Germinal center (tissue), 1 donor: ENCODE data around the gene PHLDA1.
"Not testable (repeated sequence)": the region's sequence is repeated elsewhere in the genome, so short reads cannot be mapped to it uniquely, and the experiment has no call there.

Experiments
- DNase-seq: peaks from one replicate; pipeline ENCODE4 v3.0.0; 2012; ENCODE audit warnings: mixed read lengths, low spot score

PHLDA1 gene

GRCh38 chr12:75985566-75985965 is 46.0 kb downstream of the PHLDA1 start:
- DNase-seq = no peak

GRCh38 chr12:75984577-75985182 is 46.9 kb downstream of the PHLDA1 start:
- DNase-seq = no peak

GRCh38 chr12:75983851-75984250 is 47.7 kb downstream of the PHLDA1 start:
- DNase-seq = not testable (repeated sequence)

- no peak for DNase-seq
These were observed 48.5 kb downstream of the PHLDA1 start for GRCh38 chr12:75982979-75983660.

- DNase-seq = no peak
These were observed 49.4 kb downstream of the PHLDA1 start for GRCh38 chr12:75982169-75982564.

- DNase-seq = no peak
These were observed 50.1 kb downstream of the PHLDA1 start for GRCh38 chr12:75981247-75982168.

- no peak for DNase-seq
These were observed 52.4 kb downstream of the PHLDA1 start for GRCh38 chr12:75979181-75979580.

GRCh38 chr12:75978677-75979076 is 52.9 kb downstream of the PHLDA1 start:
- no peak for DNase-seq

GRCh38 chr12:75977952-75978671 is 53.5 kb downstream of the PHLDA1 start:
- DNase-seq = peak; percentile 17

- DNase-seq = no peak
These were observed 54.0 kb downstream of the PHLDA1 start for GRCh38 chr12:75977590-75977951.

- DNase-seq = no peak
These were observed 54.7 kb downstream of the PHLDA1 start for GRCh38 chr12:75976913-75977312.

GRCh38 chr12:75976113-75976512 is 55.5 kb downstream of the PHLDA1 start:
- DNase-seq = no peak

- no peak for DNase-seq
These were observed 55.9 kb downstream of the PHLDA1 start for GRCh38 chr12:75975702-75976101.
